ENCODE data around the gene ADH6. TPM values are rescaled to one million over a fixed set of nuclear protein-coding genes. Genes with fewer than 3 reads are reported as not detected.

The ADH6 gene
- total RNA-seq, 1 experiment from 2014 or later, result 0.07 TPM

DNA sequence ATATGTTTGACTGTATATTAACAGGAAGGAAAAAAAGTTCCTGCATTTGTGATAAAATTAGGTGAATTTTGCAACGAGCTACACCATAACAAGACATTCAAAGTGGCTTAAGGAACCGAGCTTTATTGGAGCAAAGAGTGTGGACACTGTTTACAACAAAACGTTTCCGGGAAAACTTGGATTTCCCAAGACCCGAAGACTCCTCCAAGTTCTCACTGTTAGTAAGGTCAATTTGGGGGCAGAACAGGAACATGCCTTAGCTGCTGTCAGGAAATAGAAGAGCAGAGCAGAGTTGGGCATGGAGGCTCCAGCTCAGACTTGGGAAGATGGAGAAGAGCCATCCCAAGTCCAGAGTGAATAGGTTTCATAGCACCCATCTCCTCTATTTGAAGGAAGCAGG, 16.5 kb downstream of the ADH6 start:
- DNase-seq (ENCODE audit: low spot score) (no peak), ATAC-seq (no peak)
- peaks cover 23% of the 10 kb centered on the region for H3K4me1 Mint-ChIP-seq
- ChIA-PET CTCF (no interaction called here), POLR2A (no interaction called here)
- no peak overlapping the region for H3K27ac Mint-ChIP-seq
- H3K27me3 Mint-ChIP-seq (ENCODE audit: low read depth), result no peaks in the 10 kb centered on the region
- TF ChIP-seq FOXJ3 (CRISPR knock-in tag; IDR thresholded peaks at IDR 0.05; ENCODE audit: borderline replicate concordance) (no peak), GRHL2 (CRISPR knock-in tag; IDR thresholded peaks at IDR 0.05; ENCODE audit: insufficient replicate concordance, severe bottlenecking) (no peak), JAZF1 (CRISPR knock-in tag; IDR thresholded peaks at IDR 0.05) (no peak), MXD4 (CRISPR knock-in tag; IDR thresholded peaks at IDR 0.05; ENCODE audit: borderline replicate concordance) (no peak), STAT6 (CRISPR knock-in tag; conservative IDR thresholded peaks at IDR 0.05; ENCODE audit: low read depth) (no peak), RORB (CRISPR knock-in tag; IDR thresholded peaks at IDR 0.05) (no peak), SP1 (CRISPR knock-in tag; conservative IDR thresholded peaks at IDR 0.05) (no peak)
- H3K36me3 Mint-ChIP-seq, result peaks cover 8% of the 10 kb centered on the region
- peaks cover 15% of the 10 kb centered on the region for H3K9me3 Mint-ChIP-seq
- H3K4me3 Mint-ChIP-seq, result no peak overlapping the region

DNA sequence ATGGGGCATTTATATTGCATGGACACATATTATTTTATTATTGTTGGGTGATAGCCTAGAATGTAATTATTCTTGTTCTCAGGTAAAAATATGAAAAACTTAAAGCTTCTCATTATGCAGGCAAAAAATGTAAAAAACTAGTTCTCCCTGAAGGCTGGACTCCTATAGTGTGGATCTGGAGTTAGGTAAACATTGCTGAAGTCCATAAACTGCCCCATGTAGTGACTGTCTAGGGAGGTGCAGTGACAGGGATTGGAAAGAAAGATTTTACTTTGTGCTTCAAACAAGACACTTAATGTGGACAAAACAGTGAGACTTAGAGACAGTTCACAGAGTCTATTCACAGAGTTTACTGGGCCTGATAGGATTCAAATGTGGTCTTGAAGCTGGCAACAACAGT, 17.0 kb downstream of the ADH6 start:
- no peak overlapping the region for H3K4me3 Mint-ChIP-seq
- no peaks in the 10 kb centered on the region for H3K27me3 Mint-ChIP-seq (ENCODE audit: low read depth)
- CTCF ChIA-PET, result interaction anchor here (1.4 kb wide), 1 partner anchor 203 kb away, joined by 5 read pairs; no protein-coding TSS in a partner anchor
- H3K4me1 Mint-ChIP-seq, result peaks cover 19% of the 10 kb centered on the region
- peaks cover 8% of the 10 kb centered on the region for H3K36me3 Mint-ChIP-seq
- DNase-seq (ENCODE audit: low spot score), result no peak
- ATAC-seq, result no peak
- POLR2A ChIA-PET, result no interaction called here
- peaks cover 19% of the 10 kb centered on the region for H3K9me3 Mint-ChIP-seq
- no peak overlapping the region for H3K27ac Mint-ChIP-seq
- TF ChIP-seq ARID4B (CRISPR knock-in tag; IDR thresholded peaks at IDR 0.05; ENCODE audit: borderline replicate concordance) (no peak), GABPB1 (CRISPR knock-in tag; IDR thresholded peaks at IDR 0.05) (no peak), ZNF138 (CRISPR knock-in tag; conservative IDR thresholded peaks at IDR 0.05) (no peak), TEAD4 (CRISPR knock-in tag; IDR thresholded peaks at IDR 0.05) (no peak), ZBTB43 (CRISPR knock-in tag; IDR thresholded peaks at IDR 0.05) (no peak), STAT6 (CRISPR knock-in tag; conservative IDR thresholded peaks at IDR 0.05; ENCODE audit: low read depth) (no peak), ZNF317 (CRISPR knock-in tag; IDR thresholded peaks at IDR 0.05; ENCODE audit: borderline replicate concordance, low read depth) (no peak), ZNF121 (CRISPR knock-in tag; IDR thresholded peaks at IDR 0.05) (no peak), ETV6 (CRISPR knock-in tag; IDR thresholded peaks at IDR 0.05) (no peak), IRF2 (CRISPR knock-in tag; IDR thresholded peaks at IDR 0.05; ENCODE audit: borderline replicate concordance, low read depth) (no peak)
- TF ChIP-seq, protein P1, sequence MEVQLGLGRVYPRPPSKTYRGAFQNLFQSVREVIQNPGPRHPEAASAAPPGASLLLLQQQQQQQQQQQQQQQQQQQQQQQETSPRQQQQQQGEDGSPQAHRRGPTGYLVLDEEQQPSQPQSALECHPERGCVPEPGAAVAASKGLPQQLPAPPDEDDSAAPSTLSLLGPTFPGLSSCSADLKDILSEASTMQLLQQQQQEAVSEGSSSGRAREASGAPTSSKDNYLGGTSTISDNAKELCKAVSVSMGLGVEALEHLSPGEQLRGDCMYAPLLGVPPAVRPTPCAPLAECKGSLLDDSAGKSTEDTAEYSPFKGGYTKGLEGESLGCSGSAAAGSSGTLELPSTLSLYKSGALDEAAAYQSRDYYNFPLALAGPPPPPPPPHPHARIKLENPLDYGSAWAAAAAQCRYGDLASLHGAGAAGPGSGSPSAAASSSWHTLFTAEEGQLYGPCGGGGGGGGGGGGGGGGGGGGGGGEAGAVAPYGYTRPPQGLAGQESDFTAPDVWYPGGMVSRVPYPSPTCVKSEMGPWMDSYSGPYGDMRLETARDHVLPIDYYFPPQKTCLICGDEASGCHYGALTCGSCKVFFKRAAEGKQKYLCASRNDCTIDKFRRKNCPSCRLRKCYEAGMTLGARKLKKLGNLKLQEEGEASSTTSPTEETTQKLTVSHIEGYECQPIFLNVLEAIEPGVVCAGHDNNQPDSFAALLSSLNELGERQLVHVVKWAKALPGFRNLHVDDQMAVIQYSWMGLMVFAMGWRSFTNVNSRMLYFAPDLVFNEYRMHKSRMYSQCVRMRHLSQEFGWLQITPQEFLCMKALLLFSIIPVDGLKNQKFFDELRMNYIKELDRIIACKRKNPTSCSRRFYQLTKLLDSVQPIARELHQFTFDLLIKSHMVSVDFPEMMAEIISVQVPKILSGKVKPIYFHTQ (CRISPR knock-in tag; IDR thresholded peaks at IDR 0.05), result no peak
- TF ChIP-seq, protein P2, sequence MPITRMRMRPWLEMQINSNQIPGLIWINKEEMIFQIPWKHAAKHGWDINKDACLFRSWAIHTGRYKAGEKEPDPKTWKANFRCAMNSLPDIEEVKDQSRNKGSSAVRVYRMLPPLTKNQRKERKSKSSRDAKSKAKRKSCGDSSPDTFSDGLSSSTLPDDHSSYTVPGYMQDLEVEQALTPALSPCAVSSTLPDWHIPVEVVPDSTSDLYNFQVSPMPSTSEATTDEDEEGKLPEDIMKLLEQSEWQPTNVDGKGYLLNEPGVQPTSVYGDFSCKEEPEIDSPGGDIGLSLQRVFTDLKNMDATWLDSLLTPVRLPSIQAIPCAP (CRISPR knock-in tag; IDR thresholded peaks at IDR 0.05), result no peak
- TF ChIP-seq, protein P3, sequence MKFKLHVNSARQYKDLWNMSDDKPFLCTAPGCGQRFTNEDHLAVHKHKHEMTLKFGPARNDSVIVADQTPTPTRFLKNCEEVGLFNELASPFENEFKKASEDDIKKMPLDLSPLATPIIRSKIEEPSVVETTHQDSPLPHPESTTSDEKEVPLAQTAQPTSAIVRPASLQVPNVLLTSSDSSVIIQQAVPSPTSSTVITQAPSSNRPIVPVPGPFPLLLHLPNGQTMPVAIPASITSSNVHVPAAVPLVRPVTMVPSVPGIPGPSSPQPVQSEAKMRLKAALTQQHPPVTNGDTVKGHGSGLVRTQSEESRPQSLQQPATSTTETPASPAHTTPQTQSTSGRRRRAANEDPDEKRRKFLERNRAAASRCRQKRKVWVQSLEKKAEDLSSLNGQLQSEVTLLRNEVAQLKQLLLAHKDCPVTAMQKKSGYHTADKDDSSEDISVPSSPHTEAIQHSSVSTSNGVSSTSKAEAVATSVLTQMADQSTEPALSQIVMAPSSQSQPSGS (CRISPR knock-in tag; IDR thresholded peaks at IDR 0.05; ENCODE audit: borderline replicate concordance, low read depth), result no peak
